SK-N-SH (cell line): Measurements from ENCODE around the gene ERC2. TPM values are rescaled to one million over a fixed set of nuclear protein-coding genes. Genes with fewer than 3 reads are reported as not detected.

ENCODE experiments used
- CTCF ChIA-PET: fragments of 300-600, 350-600 bp; formaldehyde crosslinking; extraction: SDS; loops from one replicate; lab custom pipeline; 2021; lab: Yijun Ruan, JAX
- POLR2A ChIA-PET: fragments of 350-600 bp; sonication (Branson Sonifier 250); formaldehyde crosslinking; extraction: SDS; loops from one replicate; lab custom pipeline; 2020; ENCODE audit warnings: antibody characterized with exemption, inconsistent platforms; lab: Yijun Ruan, JAX
- DNase-seq: peaks from one replicate; pipeline ENCODE4 v3.0.0; 2012
- H2AFZ ChIP-seq: fragments of 200-600 bp; sonication (generic); 2 replicates; pipeline ENCODE4 v1.8.1; 2016; ENCODE audit warnings: antibody characterized with exemption, mild to moderate bottlenecking, low read depth
- H3F3A ChIP-seq: fragments of 200-600 bp; sonication (generic); replicated peaks from 2 replicates; pipeline ENCODE3; 2016; ENCODE audit warnings: antibody characterized with exemption, mild to moderate bottlenecking; ENCODE audit not compliant: insufficient read depth
- H3K27ac ChIP-seq, 2 experiments: fragments of 200-500 bp in 1 of 2; fragments of 200-600 bp in 1 of 2; sonication (Bioruptor generic) in 1 of 2; sonication (generic), shearing (Covaris generic) in 1 of 2; 2 replicates each; pipeline versions ENCODE4 v1.5.1 to v1.6.1; 2014 to 2016; ENCODE audit warnings: low read depth in 2 of 2, inconsistent platforms in 1 of 2, low read length in 1 of 2, mild to moderate bottlenecking in 1 of 2, mixed read lengths in 1 of 2
- H3K27me3 ChIP-seq: fragments of 200-600 bp; sonication (generic), shearing (Covaris generic); 2 replicates; pipeline ENCODE4 v1.6.1; 2016; ENCODE audit warnings: mixed run types; ENCODE audit not compliant: insufficient read depth
- H3K36me3 ChIP-seq, 2 experiments: fragments of 200-500 bp in 1 of 2; fragments of 200-600 bp in 1 of 2; sonication (Bioruptor generic) in 1 of 2; sonication (generic) in 1 of 2; replicated peaks in 1 of 2; 2 replicates each; pipeline versions ENCODE3 to v1.5.1; 2014 to 2016; ENCODE audit warnings: low read length in 1 of 2, mild to moderate bottlenecking in 1 of 2; ENCODE audit not compliant: insufficient read depth in 2 of 2, control insufficient read depth in 1 of 2
- H3K4me1 ChIP-seq, 2 experiments: fragments of 200-500 bp in 1 of 2; fragments of 200-600 bp in 1 of 2; sonication (Bioruptor generic) in 1 of 2; sonication (generic), shearing (Covaris generic) in 1 of 2; 2 replicates each; pipeline versions ENCODE4 v1.5.1 to v1.6.1; 2014 to 2016; ENCODE audit warnings: low read depth in 1 of 2, low read length in 1 of 2, mixed run types in 1 of 2; ENCODE audit not compliant: insufficient read depth in 2 of 2, control insufficient read depth in 1 of 2
- H3K4me2 ChIP-seq: fragments of 200-600 bp; sonication (generic), shearing (Covaris generic); 2 replicates; pipeline ENCODE4 v1.6.1; 2017; ENCODE audit warnings: mixed run types
- H3K4me3 ChIP-seq, 2 experiments: fragments of 200-500 bp in 1 of 2; fragments of 200-600 bp in 1 of 2; sonication (Bioruptor generic) in 1 of 2; sonication (generic), shearing (Covaris generic) in 1 of 2; 2 replicates each; pipeline versions ENCODE4 v1.5.1 to v1.8.1; 2014 to 2016; ENCODE audit warnings: low read depth in 2 of 2, inconsistent platforms in 1 of 2, low read length in 1 of 2, mild to moderate bottlenecking in 1 of 2, mixed read lengths in 1 of 2, moderate library complexity in 1 of 2
- H3K79me2 ChIP-seq: fragments of 200-600 bp; sonication (generic); 2 replicates; pipeline ENCODE4 v1.8.1; 2017; ENCODE audit warnings: mild to moderate bottlenecking; ENCODE audit not compliant: insufficient read depth
- H3K9ac ChIP-seq: fragments of 200-600 bp; sonication (generic); 2 replicates; pipeline ENCODE4 v1.6.1; 2017; ENCODE audit warnings: mixed run types
- H3K9me2 ChIP-seq: fragments of 200-600 bp; sonication (generic); 2 replicates; pipeline ENCODE4 v1.6.1; 2017; ENCODE audit warnings: mixed run types
- H3K9me3 ChIP-seq: fragments of 200-600 bp; sonication (generic); 2 replicates; pipeline ENCODE4 v1.6.1; 2017; ENCODE audit warnings: mixed run types, mild to moderate bottlenecking, moderate library complexity
- H4K20me1 ChIP-seq: fragments of 200-600 bp; sonication (generic); 2 replicates; pipeline ENCODE4 v1.6.1; 2017; ENCODE audit warnings: mild to moderate bottlenecking, mixed run types; ENCODE audit not compliant: insufficient read depth
- CHD2 ChIP-seq: fragments of 150-350 bp; IDR thresholded peaks from 2 replicates; pipeline ENCODE4 v1.6.1; 2018; ENCODE audit warnings: low read length; ENCODE audit not compliant: partially characterized antibody
- EP300 ChIP-seq, 2 experiments: IDR thresholded peaks; 2 replicates each; pipeline versions ENCODE4 v1.4.0 to v1.6.1; 2012; ENCODE audit warnings: borderline replicate concordance in 1 of 2, low read depth in 1 of 2, low read length in 1 of 2
- EZH2phosphoT487 ChIP-seq: fragments of 200-600 bp; sonication (generic); IDR thresholded peaks from 2 replicates; pipeline ENCODE4 v1.6.1; 2017; ENCODE audit warnings: low read depth, mixed run types, mild to moderate bottlenecking, antibody characterized with exemption, moderate library complexity, borderline replicate concordance
- MXI1 ChIP-seq: IDR thresholded peaks from 2 replicates; pipeline ENCODE4 v1.6.1; 2012; ENCODE audit warnings: mild to moderate bottlenecking, low read depth, low read length, improper control_type of control experiment
- POLR2AphosphoS5 ChIP-seq: IDR thresholded peaks from 2 replicates; pipeline ENCODE4 v1.6.1; 2012; ENCODE audit warnings: low read depth, low read length
- RAD21 ChIP-seq: IDR thresholded peaks from 2 replicates; pipeline ENCODE4 v1.6.1; 2012; ENCODE audit warnings: mild to moderate bottlenecking, low read length
- RCOR1 ChIP-seq: fragments of 150-350 bp; IDR thresholded peaks from 2 replicates; pipeline ENCODE4 v1.6.1; 2017; ENCODE audit warnings: antibody characterized with exemption, low read length
- REST ChIP-seq: IDR thresholded peaks from 2 replicates; pipeline ENCODE4 v1.6.1; 2012; ENCODE audit warnings: mild to moderate bottlenecking, low read depth, low read length, moderate library complexity
- USF1 ChIP-seq: IDR thresholded peaks from 2 replicates; pipeline ENCODE4 v1.4.0; 2012; ENCODE audit warnings: low read depth, borderline replicate concordance
- ZBTB33 ChIP-seq: IDR thresholded peaks from 2 replicates; pipeline ENCODE4 v1.4.0; 2012; ENCODE audit warnings: low read depth, borderline replicate concordance
- WGBS: methylation state at CpG from one replicate; pipeline ENCODE4 v1.1.6; 2017; ENCODE audit warnings: low lambda C conversion rate; 5-methylcytosine and 5-hydroxymethylcytosine counted together
- polyA plus RNA-seq, 3 experiments: library from polyadenylated mRNA; depleted of rRNA; stranded (reverse); fragments of >200 nt; gene quantifications; 2 replicates each; pipeline ENCODE4 v1.2.3, GENCODE V29; 2012

ERC2 gene
- polyA plus RNA-seq, 1 of the 3 experiments (the other 2 are of a cell fraction): 1.6 TPM

GRCh38 chr3:55473788-55474187 lies 994.5 kb downstream of the ERC2 start (continued):
- TF ChIP-seq ZBTB33: no peak

- peaks cover 51% of the 10 kb centered on the region for H3K79me2 ChIP-seq
Observed at GRCh38 chr3:55471522-55472280, 996.6 kb downstream of the ERC2 start.

More at GRCh38 chr3:55471522-55472280, 996.6 kb downstream of the ERC2 start:
- peaks cover 46 to 54% of the 10 kb centered on the region in 2 experiments for H3K36me3 ChIP-seq
- TF ChIP-seq EP300 (IDR thresholded peaks at IDR 0.05; ENCODE audit: borderline replicate concordance in 1 of 2, low read depth in 1 of 2, low read length in 1 of 2): no peak
- TF ChIP-seq MXI1: no peak
- no peak for TF ChIP-seq RCOR1
- no peak for TF ChIP-seq RAD21
- no peak for TF ChIP-seq USF1
- TF ChIP-seq ZBTB33: no peak
- TF ChIP-seq EZH2phosphoT487: no peak
- no peak for TF ChIP-seq REST
- no peak for TF ChIP-seq POLR2AphosphoS5
- TF ChIP-seq CHD2: no peak
- TF ChIP-seq, all 33 proteins: peak for 0
- Histone ChIP-seq H2AFZ (no peak overlapping the region), H3K4me3 (no peak overlapping the region), H4K20me1 (no peaks in the 10 kb centered on the region), H3K4me1 (peaks cover 0 to 24% of the 10 kb centered on the region in 2 experiments), H3F3A (peaks cover 18% of the 10 kb centered on the region), H3K4me2 (no peak overlapping the region), H3K27me3 (no peaks in the 10 kb centered on the region), H3K27ac (no peak overlapping the region; a peak in 1 of 4 replicates), H3K9me3 (no peaks in the 10 kb centered on the region), H3K9ac (no peak overlapping the region), H3K9me2 (no peaks in the 10 kb centered on the region)
- POLR2A ChIA-PET: no interaction called here
- 95% methylated on average over 5 of the region's 8 CpGs for WGBS
- DNase-seq: no peak
- CTCF ChIA-PET: no interaction called here
